ENCODE measurements around the gene TMEM100. TPM values are rescaled to one million over a fixed set of nuclear protein-coding genes. Genes with fewer than 3 reads are reported as not detected.

TMEM100 gene
- total RNA-seq, 2 donors from 2014 or later: not detected

DNA sequence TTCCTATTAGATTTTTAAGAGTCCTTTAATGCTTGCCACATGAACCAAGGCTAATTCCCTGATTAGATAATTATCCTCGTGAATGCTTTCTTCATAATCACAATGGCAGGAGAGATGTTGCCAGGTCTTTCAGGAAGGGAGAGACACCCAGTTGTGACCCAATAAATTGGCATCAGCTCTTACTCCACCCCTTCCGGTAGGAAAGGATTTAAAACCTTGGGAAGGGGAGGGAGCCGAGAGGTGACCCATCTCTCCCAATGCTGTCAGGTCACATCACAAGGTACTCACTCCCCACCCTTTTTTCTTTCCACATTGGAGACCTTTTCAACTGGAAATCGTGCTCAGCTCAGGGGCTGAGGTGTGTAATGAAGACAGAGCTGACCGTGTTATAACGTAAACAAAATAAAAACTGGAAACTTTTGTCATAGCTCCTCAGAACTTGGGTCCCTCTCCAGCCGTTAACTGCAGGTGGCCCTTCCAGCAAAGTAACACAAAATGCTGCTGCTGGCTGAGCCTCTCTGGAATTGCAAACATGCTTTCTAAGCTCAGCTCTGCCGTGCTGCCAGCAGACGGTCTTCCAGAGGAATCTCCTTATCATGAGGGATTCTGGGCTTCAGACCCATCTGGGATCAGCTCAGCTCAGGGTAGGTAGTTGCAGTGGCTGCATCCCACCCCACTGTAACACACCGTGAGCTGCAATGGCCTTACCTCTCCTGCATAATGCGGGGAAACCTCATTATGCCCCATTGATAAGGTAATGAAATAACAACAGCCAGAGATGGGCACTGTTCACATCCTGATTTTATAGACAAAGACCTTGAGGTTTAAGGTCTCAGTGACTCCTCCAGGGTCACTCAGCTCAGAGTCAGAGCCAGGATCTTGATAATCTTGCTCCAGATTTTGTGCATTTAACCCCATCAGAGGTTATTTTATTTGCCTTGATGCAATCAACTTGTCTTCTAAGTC lies 15.6 kb downstream of the TMEM100 start:
- Mint-ChIP-seq H3K36me3 (peaks cover 0 to 3% of the 10 kb centered on the region in 2 donors), H3K9me3 (no peaks in the 10 kb centered on the region)
- no peak for ATAC-seq

DNA sequence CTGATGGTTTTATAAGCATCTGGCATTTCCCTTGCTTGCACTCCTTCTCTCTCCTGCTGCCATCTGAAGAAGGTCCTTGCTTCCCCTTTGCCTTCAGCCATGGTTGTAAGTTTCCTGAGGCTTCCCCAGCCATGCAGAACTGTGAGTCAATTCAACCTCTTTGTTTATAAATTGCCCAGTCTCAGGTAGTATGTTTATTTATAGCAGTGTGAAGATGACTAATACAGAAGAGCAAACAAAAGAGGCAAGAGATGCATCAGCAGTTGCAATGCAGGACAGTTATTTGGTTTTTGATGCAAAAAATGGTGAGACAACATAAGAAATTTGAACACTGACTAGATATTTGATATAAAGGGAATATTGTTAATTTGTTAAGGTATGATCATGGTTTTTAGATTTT lies 16.8 kb downstream of the TMEM100 start:
- peaks cover 4 to 15% of the 10 kb centered on the region in 2 donors for H3K36me3 Mint-ChIP-seq

More for the DNA sequence above, 15.6 kb downstream of the TMEM100 start:
- no peak overlapping the region for H3K27ac Mint-ChIP-seq
- DNase-seq (ENCODE audit: low spot score in 2 of 2): no peak

DNA sequence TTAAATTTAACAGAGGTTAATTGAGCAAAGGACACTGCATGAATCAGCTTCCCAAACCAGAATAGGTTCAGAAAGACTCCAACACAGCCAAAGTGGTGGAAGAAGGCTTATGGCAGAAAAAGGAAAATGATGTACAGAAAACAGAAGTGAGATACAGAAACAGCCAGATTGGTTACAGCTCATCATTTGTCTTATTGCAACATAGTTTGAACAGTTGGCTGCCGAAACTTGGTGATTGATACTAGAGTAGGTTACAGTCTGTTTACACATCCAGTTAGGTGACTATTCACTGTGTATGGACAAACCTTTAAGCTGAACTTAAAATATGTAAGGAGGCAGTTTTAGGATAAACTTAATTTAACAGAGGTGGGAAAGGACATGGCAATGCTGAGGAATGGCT lies 18.3 kb downstream of the TMEM100 start:
- H3K36me3 Mint-ChIP-seq: peaks cover 5 to 15% of the 10 kb centered on the region in 2 donors
- H3K27ac Mint-ChIP-seq: no peak overlapping the region
- no peak for DNase-seq (ENCODE audit: low spot score in 2 of 2)
- no peak for ATAC-seq
- H3K9me3 Mint-ChIP-seq: peaks cover 4 to 12% of the 10 kb centered on the region in 2 donors

More for the DNA sequence above, 16.8 kb downstream of the TMEM100 start:
- Mint-ChIP-seq H3K9me3 (peaks cover 3 to 11% of the 10 kb centered on the region in 2 donors), H3K27ac (no peak overlapping the region)
- DNase-seq (ENCODE audit: low spot score in 2 of 2) (no peak), ATAC-seq (no peak)

DNA sequence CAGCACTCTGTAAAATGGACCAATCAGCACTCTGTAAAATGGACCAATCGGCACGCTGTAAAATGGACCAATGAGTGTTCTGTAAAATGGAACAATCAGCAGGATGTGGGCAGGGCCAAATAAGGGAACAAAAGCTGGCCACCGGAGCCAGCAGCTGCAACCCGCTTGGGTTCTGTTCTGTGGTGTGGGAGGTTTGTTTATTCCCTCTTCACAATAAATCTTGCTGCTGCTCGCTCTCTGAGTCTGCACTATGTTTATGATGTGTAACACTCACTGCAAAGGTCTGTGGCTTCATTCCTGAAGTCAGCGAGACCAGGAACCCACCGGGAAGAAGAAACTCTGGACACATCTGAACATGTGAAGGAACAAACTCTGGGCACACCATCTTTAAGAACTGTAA lies 20.5 kb downstream of the TMEM100 start:
- DNase-seq (ENCODE audit: low spot score in 2 of 2): no peak
- H3K27ac Mint-ChIP-seq: no peak overlapping the region
- H3K9me3 Mint-ChIP-seq: peaks cover 4 to 12% of the 10 kb centered on the region in 2 donors
- peaks cover 5 to 15% of the 10 kb centered on the region in 2 donors for H3K36me3 Mint-ChIP-seq
- ATAC-seq: no peak

DNA sequence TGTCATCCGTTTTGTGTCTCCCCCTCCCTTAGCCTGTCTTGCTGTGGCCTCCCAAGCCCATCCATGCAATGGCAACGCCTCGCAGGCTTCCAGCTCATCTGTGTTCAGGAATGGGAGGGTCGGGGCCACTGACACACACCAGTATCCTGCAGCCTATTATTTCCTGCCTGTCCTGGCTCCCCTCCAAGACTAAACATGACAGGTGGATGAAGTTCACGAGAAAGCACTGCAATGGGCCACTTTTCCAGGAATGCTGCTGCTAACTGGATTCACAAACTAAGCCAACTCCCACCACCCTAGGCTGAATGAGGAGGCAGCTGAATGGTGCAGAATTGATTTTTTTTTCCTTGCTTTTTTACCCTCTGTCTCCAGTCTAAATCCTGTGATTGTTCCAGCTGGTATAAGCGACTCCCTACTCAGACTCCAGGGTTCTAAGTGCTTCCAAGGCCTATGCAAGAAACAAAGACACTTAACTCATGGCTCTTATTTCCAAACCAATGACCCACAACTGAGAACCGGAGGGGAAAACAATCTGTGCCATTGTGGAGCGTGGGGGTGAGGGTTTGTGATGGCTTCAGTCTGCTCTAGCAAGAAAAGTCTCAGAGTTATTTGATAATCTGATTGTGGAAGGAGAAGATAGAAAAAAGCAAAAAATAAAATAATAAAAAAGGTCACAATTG lies 23.3 kb downstream of the TMEM100 start:
- peaks cover 4 to 12% of the 10 kb centered on the region in 2 donors for H3K9me3 Mint-ChIP-seq
- H3K36me3 Mint-ChIP-seq: peaks cover 5 to 15% of the 10 kb centered on the region in 2 donors
- DNase-seq (ENCODE audit: low spot score in 2 of 2) (no peak), ATAC-seq (no peak)
- no peak overlapping the region for H3K27ac Mint-ChIP-seq

DNA sequence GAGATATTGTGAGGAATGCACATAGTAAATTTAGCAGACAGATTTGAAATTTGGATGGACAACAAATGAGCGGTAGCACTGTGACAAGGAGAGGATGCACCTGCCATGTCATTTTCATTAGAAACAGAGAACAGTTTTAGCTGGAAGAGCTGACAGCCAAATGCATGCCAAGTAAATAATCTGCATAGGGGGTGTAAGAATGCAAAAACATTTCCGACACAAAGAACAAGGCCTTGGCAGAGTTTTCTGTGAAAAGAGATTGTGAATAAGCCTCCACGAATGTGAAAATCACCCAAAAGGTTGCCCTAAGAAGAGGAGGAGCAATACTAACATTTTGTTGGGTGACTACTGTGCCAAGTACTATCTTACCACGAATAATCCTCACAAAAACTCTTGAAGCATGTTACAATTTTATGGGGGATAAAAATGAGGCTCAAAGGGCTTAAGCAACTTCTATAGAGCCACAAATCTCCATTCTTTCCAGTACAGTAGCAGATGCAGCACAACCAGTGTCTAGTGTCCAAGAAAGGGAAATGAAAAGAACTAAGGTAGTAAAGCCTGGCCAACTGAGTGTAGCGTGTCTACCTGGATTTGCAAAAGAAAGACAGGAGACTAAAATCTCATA lies 28.3 kb downstream of the TMEM100 start:
- Mint-ChIP-seq H3K36me3 (no peaks in the 10 kb centered on the region), H3K9me3 (no peaks in the 10 kb centered on the region), H3K27ac (no peak overlapping the region)
- ATAC-seq (no peak), DNase-seq (ENCODE audit: low spot score in 2 of 2) (no peak)

DNA sequence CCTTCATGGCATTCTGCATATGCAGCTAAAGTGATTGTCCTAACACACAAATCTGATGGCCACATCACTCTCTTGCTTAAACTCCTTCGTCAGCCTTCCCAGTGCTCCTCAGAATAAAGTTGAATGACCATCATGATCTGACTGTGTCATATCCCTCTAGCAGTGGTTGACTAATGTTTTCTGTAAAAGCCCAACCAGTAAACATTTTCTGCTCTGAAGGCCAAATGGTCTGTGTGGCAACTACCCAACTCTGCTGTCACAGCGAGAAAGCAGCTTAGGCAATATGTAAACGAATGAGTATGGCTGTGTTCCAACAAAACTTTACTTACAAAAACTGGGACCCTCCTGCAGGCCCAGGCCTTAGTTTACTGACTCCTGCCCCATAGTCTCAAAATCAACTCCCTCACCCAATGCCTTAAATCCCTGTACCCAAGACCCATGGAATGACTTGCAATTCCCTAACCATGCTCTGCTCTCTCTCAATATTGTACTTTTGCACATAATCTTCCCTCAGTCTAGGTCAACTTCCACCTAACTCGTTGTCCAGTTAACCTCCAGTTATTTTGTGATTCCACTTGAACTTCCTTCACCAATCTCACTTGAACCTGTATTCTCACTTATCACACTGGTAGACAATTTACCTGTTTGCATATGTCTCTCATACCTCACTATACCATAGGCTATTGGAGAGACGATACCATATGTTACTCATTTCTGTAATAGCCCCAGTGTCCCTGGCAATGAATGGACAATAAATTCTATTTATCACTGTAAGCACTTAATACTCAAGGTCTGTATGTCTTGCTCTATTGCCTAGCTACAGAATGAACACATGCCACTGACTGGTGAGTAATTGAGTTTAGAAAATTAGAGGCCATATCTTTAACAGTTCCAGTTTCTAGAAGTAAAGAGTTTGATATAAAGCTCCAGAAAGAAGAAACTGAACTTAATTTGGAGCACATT lies 29.1 kb downstream of the TMEM100 start:
- no peak for ATAC-seq
- no peaks in the 10 kb centered on the region for H3K36me3 Mint-ChIP-seq

DNA sequence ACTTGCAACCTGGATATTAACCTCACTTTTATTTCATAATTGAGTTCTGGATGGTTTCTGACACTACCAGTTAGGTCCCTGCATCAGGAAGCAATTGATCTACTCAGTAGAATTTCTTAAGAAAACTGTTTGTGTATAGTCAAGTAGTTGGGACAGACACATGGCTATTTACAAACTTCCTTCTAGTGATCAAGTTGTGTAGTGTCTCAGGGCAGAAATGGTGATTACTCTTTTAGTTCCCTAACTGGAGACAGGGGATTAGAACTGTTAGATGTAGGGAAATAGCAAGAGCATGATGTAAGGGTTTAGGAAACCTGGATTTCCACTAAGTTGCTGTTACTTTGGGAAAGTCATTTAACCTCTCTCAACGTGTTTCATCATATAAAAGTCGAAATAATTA lies 30.4 kb downstream of the TMEM100 start:
- Mint-ChIP-seq H3K36me3 (no peaks in the 10 kb centered on the region), H3K27ac (no peak overlapping the region), H3K9me3 (no peaks in the 10 kb centered on the region)
- DNase-seq (ENCODE audit: low spot score in 2 of 2) (no peak), ATAC-seq (no peak)

More for the DNA sequence above, 29.1 kb downstream of the TMEM100 start:
- no peak overlapping the region for H3K27ac Mint-ChIP-seq
- DNase-seq (ENCODE audit: low spot score in 2 of 2): no peak
- no peaks in the 10 kb centered on the region for H3K9me3 Mint-ChIP-seq

DNA sequence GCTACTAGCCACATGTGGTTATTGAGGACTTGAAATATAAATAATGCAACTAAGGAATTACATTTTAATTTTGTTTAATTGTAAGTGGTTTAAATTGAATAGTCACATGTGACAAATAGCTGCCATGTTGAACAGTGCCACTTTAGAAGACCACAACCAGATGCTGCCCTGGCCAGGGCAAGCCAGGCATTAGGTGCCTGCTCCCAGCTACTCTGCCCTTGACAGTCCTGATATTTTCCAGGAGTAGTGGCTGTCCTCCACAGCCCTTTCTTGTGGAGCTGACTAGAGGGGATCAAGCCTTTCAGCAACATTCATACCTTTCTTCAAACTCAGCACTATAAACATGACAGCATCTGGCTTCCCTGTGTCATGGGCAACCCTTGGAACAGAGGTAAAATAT lies 31.0 kb downstream of the TMEM100 start:
- Mint-ChIP-seq H3K27ac (no peak overlapping the region), H3K9me3 (peaks cover 0 to 2% of the 10 kb centered on the region in 2 donors), H3K36me3 (no peaks in the 10 kb centered on the region)
- DNase-seq (ENCODE audit: low spot score in 2 of 2) (no peak), ATAC-seq (no peak)

DNA sequence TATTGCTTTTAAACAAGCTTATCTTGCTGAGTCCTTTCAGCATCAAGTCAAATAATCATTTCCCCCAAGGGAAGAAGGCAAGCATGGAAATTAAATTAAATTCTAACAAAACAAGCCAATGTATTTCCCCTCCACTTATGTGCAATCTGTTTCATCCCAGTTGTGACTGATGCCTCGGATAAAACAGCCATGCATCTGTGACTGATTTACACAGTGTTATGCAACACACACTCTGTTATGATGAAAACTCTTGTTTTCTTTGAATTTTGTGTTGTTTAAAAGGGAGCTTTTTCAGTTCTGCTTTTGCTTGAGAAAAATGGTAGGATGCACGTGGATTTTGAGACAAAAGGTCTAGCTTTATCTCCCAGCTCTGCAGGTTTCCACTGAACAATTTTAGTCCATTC lies 32.6 kb downstream of the TMEM100 start:
- H3K27ac Mint-ChIP-seq: no peak overlapping the region
- ATAC-seq (no peak), DNase-seq (ENCODE audit: low spot score in 2 of 2) (no peak)
- H3K36me3 Mint-ChIP-seq: no peaks in the 10 kb centered on the region
- peaks cover 0 to 6% of the 10 kb centered on the region in 2 donors for H3K9me3 Mint-ChIP-seq

DNA sequence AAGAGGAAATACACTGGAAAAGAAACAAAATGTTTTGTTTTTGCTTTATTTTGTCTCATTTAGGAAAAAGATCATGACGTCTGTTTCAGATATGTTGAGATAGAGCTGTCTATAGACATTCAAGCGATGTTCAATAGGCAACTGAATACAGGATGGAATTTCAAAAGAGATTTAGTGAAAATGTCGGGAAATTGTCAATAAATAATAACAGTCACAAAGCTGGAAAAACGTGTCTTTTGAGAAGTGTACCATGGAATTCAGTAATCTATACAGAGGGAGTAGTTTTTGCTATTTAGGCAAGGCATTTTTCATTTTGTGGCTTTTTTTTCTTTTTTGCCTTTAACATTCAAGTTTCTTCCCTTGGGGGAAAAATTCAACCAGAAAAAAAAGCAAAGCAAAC lies 33.0 kb downstream of the TMEM100 start:
- ATAC-seq: no peak
- no peak overlapping the region for H3K27ac Mint-ChIP-seq
- no peak for DNase-seq (ENCODE audit: low spot score in 2 of 2)
- H3K9me3 Mint-ChIP-seq: peaks cover 0 to 6% of the 10 kb centered on the region in 2 donors
- H3K36me3 Mint-ChIP-seq: no peaks in the 10 kb centered on the region

DNA sequence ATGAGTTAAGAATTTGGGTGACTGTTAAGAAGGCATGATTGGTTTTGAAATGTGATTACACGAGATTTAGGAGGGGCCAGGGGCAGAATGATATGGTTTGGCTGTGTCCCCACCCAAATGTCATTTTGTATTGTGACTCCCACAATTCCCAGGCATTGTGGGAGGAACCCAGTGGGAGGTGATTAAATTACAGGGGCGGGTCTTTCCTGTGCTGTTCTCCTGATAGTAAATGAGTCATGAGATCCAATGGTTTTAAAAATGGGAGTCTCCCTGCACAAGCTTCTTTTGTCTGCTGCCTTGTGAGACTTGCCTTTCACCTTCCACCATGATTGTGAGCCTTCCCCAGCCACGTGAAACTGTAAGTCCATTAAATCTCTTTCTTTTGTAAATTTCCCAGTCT lies 34.6 kb downstream of the TMEM100 start:
- DNase-seq (ENCODE audit: low spot score in 2 of 2) (no peak), ATAC-seq (no peak)
- peaks cover 0 to 6% of the 10 kb centered on the region in 2 donors for H3K9me3 Mint-ChIP-seq
- H3K36me3 Mint-ChIP-seq: no peaks in the 10 kb centered on the region
- no peak overlapping the region for H3K27ac Mint-ChIP-seq

DNA sequence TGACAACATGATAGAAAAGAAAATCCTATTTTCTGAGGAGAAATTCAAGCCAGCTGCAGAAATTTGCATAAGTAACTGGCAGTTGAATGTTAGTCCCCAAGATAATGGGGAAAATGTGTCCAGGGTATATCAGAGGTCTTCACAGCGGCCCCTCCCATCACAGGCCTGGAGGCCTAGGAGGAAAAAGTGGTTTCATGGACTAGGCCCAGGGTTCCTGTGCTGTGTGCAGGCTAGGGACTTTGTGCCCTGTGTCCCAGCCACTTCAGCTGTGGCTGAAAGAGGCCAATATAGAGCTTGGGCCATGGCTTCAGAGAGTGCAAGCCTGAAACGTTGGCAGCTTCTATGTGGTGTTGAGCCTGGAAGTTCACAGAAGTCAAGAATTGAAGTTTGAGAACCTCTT lies 35.6 kb downstream of the TMEM100 start:
- ATAC-seq: no peak
- DNase-seq (ENCODE audit: low spot score in 2 of 2): no peak
- Mint-ChIP-seq H3K27ac (no peak overlapping the region), H3K9me3 (peaks cover 0 to 6% of the 10 kb centered on the region in 2 donors), H3K36me3 (no peaks in the 10 kb centered on the region)

DNA sequence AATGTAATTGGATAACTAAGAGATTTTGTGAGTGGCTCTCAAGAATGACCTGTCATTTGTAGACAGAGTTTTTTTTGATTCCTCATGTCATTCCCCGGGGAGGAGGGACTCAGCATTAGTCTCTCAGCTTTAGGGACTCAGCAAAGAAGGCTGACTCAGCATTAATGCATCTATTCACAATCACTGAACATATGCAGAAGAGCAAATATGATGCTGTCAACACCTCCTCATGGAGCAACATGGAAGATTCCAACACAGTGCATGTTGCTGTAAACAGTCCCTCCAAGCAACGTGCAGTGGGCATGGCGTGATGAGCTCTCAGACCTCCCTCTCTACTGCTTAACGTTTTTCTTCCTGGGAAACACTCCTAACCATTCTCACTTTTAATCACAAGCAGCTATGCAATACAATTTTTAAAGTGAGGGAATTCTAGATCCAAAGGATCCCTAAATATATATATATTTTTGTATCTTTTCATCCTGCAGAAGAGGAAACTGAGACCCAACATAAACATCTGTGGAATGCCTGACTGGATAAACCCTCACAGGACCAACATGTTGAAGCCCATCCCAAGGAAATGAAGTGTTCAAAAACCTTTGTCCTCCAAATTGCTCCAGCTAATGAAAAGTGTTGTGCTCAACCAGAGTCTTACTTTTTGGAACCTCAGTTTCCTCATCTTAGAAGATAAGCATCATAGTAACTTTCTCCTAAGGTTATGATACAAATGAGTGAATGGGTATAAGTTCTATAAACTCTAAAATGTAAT lies 38.9 kb downstream of the TMEM100 start:
- H3K36me3 Mint-ChIP-seq: no peaks in the 10 kb centered on the region
- no peak for DNase-seq (ENCODE audit: low spot score in 2 of 2)
- ATAC-seq: no peak
- H3K9me3 Mint-ChIP-seq: peaks cover 0 to 6% of the 10 kb centered on the region in 2 donors
- no peak overlapping the region for H3K27ac Mint-ChIP-seq

DNA sequence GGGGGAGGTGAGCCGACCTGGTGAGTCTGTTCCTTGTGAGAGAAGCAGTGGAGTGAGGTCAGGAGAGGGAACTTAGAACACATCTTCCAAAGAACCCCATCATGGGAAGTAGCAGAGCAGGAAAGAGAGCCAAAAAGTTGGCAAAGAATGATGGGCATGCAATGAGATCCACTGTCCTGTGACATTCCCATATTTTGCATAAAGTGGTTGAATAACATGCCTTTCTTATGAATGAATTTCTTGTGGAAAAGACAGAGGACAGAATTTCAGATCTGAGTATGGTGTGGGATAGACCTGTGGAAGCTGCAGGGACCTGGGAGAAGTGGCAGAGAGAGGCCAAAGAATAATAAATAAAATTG lies 41.3 kb downstream of the TMEM100 start:
- ATAC-seq: no peak
- no peaks in the 10 kb centered on the region for H3K36me3 Mint-ChIP-seq
- no peak for DNase-seq (ENCODE audit: low spot score in 2 of 2)
- H3K27ac Mint-ChIP-seq: no peak overlapping the region
- peaks cover 0 to under 1% of the 10 kb centered on the region in 2 donors for H3K9me3 Mint-ChIP-seq
